Hepatocyte (in vitro differentiated cells): ENCODE measurements around the gene STXBP6. TPM values are rescaled to one million over a fixed set of nuclear protein-coding genes. Genes with fewer than 3 reads are reported as not detected.

ENCODE experiments used
- DNase-seq: peaks from one replicate; pipeline ENCODE4 v3.0.0-alpha.2; 2016; ENCODE audit warnings: low spot score
- H2AFZ ChIP-seq: fragments of 200-600 bp; sonication (generic); 2 replicates; pipeline ENCODE4 v1.6.0; 2016; ENCODE audit warnings: antibody characterized with exemption, mild to moderate bottlenecking
- H3K27ac ChIP-seq: fragments of 200-600 bp; sonication (generic); 2 replicates; pipeline ENCODE4 v1.5.1; 2016; ENCODE audit warnings: mild to moderate bottlenecking
- H3K27me3 ChIP-seq: fragments of 200-600 bp; sonication (generic); 2 replicates; pipeline ENCODE4 v1.6.1; 2016
- H3K36me3 ChIP-seq: fragments of 200-600 bp; sonication (generic); replicated peaks from 2 replicates; pipeline ENCODE4 v1.5.1; 2016; ENCODE audit warnings: low read depth; ENCODE audit not compliant: insufficient read depth
- H3K4me1 ChIP-seq: fragments of 200-600 bp; sonication (generic); 2 replicates; pipeline ENCODE4 v1.5.1; 2016; ENCODE audit warnings: mild to moderate bottlenecking, moderate library complexity; ENCODE audit not compliant: insufficient read depth
- H3K4me2 ChIP-seq: fragments of 200-600 bp; sonication (generic); 2 replicates; pipeline ENCODE4 v1.6.0; 2016
- H3K4me3 ChIP-seq: fragments of 200-600 bp; sonication (generic); 2 replicates; pipeline ENCODE4 v1.5.1; 2016; ENCODE audit warnings: mild to moderate bottlenecking
- H3K79me2 ChIP-seq: fragments of 200-600 bp; sonication (generic); 2 replicates; pipeline ENCODE4 v1.6.0; 2017; ENCODE audit warnings: mild to moderate bottlenecking
- H3K9me2 ChIP-seq: fragments of 200-600 bp; sonication (generic); replicated peaks from 2 replicates; pipeline ENCODE4 v1.6.0; 2017; ENCODE audit warnings: mild to moderate bottlenecking; ENCODE audit not compliant: insufficient read depth
- H3K9me3 ChIP-seq: fragments of 200-600 bp; sonication (generic); 2 replicates; pipeline ENCODE4 v1.5.1; 2016; ENCODE audit warnings: low read depth, mild to moderate bottlenecking
- H4K20me1 ChIP-seq: fragments of 200-600 bp; sonication (generic); 2 replicates; pipeline ENCODE4 v1.6.0; 2016; ENCODE audit warnings: mild to moderate bottlenecking; ENCODE audit not compliant: insufficient read depth, poor library complexity, severe bottlenecking
- EZH2 ChIP-seq: fragments of 200-600 bp; sonication (generic); IDR thresholded peaks from 2 replicates; pipeline ENCODE4 v1.6.1; 2016; ENCODE audit warnings: antibody characterized with exemption, mild to moderate bottlenecking, borderline replicate concordance
- EZH2phosphoT487 ChIP-seq: fragments of 200-600 bp; sonication (generic); IDR thresholded peaks from one replicate; pipeline ENCODE4 v1.6.1; 2018; ENCODE audit warnings: antibody characterized with exemption, mild to moderate bottlenecking, low read depth, moderate library complexity; ENCODE audit not compliant: unreplicated experiment, severe bottlenecking
- WGBS: methylation state at CpG from one replicate; pipeline ENCODE4 v1.1.6; 2016; ENCODE audit warnings: low lambda C conversion rate; ENCODE audit errors: missing lambda C conversion rate; 5-methylcytosine and 5-hydroxymethylcytosine counted together
- polyA plus RNA-seq: library from polyadenylated mRNA; unstranded; fragments of >200 nt; fragmentation: Nextera tagmentation; extraction: Ambion mirVana; gene quantifications from 2 replicates; pipeline ENCODE4 v1.2.1, GENCODE V29; 2016
- total RNA-seq: library from RNA; depleted of rRNA; stranded (reverse); fragments of >200 nt; gene quantifications from 2 replicates; pipeline ENCODE4 v1.2.3, GENCODE V29; 2014
- TF ChIP-seq, protein P1 (sequence below): fragments of 200-600 bp; sonication (generic); IDR thresholded peaks from 2 replicates; pipeline ENCODE4 v1.5.1; 2016; ENCODE audit warnings: antibody characterized with exemption, mild to moderate bottlenecking; ENCODE audit not compliant: poor library complexity

Gene STXBP6
- total and polyA plus RNA-seq, 2 experiments from 2014 or later: 34.1 to 44.9 TPM

DNA sequence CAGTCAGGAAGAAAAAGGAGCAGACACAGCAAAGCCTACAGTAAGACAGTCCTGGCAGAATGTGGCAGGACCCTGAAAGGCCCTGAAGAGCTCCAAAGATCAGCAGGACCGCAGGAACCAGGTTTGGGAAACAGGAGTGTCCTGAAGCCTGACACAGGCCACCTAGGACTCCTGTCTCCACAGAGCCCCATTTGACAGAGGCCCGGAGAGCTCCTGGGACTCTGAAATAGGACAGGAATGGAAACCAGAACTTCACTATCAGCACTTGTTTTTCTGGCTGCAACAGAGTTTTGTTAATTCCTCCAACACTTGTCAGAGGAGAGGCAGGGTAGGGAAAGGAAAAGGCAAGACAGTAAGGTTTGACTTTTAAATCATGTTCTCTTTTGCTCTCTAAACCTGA is 12.9 kb downstream of the STXBP6 start:
- H2AFZ ChIP-seq: no peak overlapping the region
- H3K4me1 ChIP-seq: peaks cover 9% of the 10 kb centered on the region
- no peak for DNase-seq
- peaks cover 90% of the 10 kb centered on the region for H3K79me2 ChIP-seq
- H3K4me3 ChIP-seq: no peak overlapping the region
- H4K20me1 ChIP-seq: no peaks in the 10 kb centered on the region
- no peaks in the 10 kb centered on the region for H3K27me3 ChIP-seq
- peak overlapping the region; percentile 24 for H3K27ac ChIP-seq
- no peaks in the 10 kb centered on the region for H3K9me3 ChIP-seq
- no peaks in the 10 kb centered on the region for H3K36me3 ChIP-seq
- 88% methylated on average over 2 of the region's 2 CpGs for WGBS
- H3K9me2 ChIP-seq: no peaks in the 10 kb centered on the region
- no peak overlapping the region for H3K4me2 ChIP-seq
- TF ChIP-seq EZH2phosphoT487 (no peak), EZH2 (no peak)
- TF ChIP-seq, protein P1, sequence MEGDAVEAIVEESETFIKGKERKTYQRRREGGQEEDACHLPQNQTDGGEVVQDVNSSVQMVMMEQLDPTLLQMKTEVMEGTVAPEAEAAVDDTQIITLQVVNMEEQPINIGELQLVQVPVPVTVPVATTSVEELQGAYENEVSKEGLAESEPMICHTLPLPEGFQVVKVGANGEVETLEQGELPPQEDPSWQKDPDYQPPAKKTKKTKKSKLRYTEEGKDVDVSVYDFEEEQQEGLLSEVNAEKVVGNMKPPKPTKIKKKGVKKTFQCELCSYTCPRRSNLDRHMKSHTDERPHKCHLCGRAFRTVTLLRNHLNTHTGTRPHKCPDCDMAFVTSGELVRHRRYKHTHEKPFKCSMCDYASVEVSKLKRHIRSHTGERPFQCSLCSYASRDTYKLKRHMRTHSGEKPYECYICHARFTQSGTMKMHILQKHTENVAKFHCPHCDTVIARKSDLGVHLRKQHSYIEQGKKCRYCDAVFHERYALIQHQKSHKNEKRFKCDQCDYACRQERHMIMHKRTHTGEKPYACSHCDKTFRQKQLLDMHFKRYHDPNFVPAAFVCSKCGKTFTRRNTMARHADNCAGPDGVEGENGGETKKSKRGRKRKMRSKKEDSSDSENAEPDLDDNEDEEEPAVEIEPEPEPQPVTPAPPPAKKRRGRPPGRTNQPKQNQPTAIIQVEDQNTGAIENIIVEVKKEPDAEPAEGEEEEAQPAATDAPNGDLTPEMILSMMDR: no peak

- Histone ChIP-seq H3K27ac (no peak overlapping the region), H3K79me2 (peaks cover 94% of the 10 kb centered on the region), H3K27me3 (no peaks in the 10 kb centered on the region), H3K4me2 (no peak overlapping the region), H3K4me1 (no peaks in the 10 kb centered on the region), H4K20me1 (no peaks in the 10 kb centered on the region), H3K36me3 (no peaks in the 10 kb centered on the region), H2AFZ (no peak overlapping the region), H3K9me2 (no peaks in the 10 kb centered on the region), H3K9me3 (no peaks in the 10 kb centered on the region), H3K4me3 (no peak overlapping the region)
- 84% methylated on average over 11 of the region's 11 CpGs for WGBS
- no peak for TF ChIP-seq EZH2phosphoT487
- TF ChIP-seq, protein P1: peak; percentile 8
- DNase-seq: peak; percentile 30
These were observed 14.9 kb downstream of the STXBP6 start for GRCh38 chr14:25034803-25035681.

DNA sequence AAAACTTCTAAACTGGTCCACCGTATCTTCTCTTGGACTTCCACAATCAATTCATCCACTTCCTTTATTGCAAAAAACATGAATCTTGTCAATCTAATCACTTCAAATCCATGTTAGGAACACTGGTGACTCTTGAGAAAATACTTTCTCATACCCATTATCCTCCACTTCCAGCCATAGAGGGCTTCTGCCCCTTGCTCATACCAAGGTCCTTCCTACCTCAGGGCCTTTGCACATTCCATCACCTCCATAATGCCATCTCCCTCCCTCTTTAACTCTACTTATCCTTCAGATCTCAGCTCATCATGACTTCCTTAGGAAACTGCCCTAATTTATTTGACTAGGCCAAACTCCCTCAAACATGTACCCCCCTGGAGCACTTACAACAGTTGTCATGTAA is 16.6 kb downstream of the STXBP6 start:
- Histone ChIP-seq H3K9me2 (no peaks in the 10 kb centered on the region), H2AFZ (no peak overlapping the region), H3K27ac (no peak overlapping the region), H3K4me1 (no peaks in the 10 kb centered on the region), H3K4me2 (no peak overlapping the region), H3K79me2 (peaks cover 92% of the 10 kb centered on the region), H3K27me3 (no peaks in the 10 kb centered on the region), H3K9me3 (no peaks in the 10 kb centered on the region), H4K20me1 (no peaks in the 10 kb centered on the region), H3K36me3 (no peaks in the 10 kb centered on the region), H3K4me3 (no peak overlapping the region)
- WGBS: 100% methylated on average over 1 of the region's 1 CpG
- TF ChIP-seq EZH2: no peak
- no peak for DNase-seq

- WGBS: 95% methylated on average over 10 of the region's 10 CpGs
- Histone ChIP-seq H3K9me3 (no peaks in the 10 kb centered on the region), H3K79me2 (peaks cover 92% of the 10 kb centered on the region), H4K20me1 (no peaks in the 10 kb centered on the region), H3K27me3 (no peaks in the 10 kb centered on the region), H2AFZ (no peak overlapping the region), H3K4me2 (no peak overlapping the region), H3K9me2 (no peaks in the 10 kb centered on the region), H3K27ac (no peak overlapping the region), H3K4me1 (no peaks in the 10 kb centered on the region), H3K4me3 (no peak overlapping the region), H3K36me3 (no peaks in the 10 kb centered on the region)
- no peak for DNase-seq
- TF ChIP-seq EZH2phosphoT487: no peak
- TF ChIP-seq, protein P1: peak; percentile 18
These were observed 17.7 kb downstream of the STXBP6 start for GRCh38 chr14:25032092-25032784.
